ENCODE results near the gene PPARG.

- TF ChIP-seq EZH2 (IDR thresholded peaks at IDR 0.05; ENCODE audit: insufficient read depth, poor library complexity, severe bottlenecking) (no peak), EZH2phosphoT487 (IDR thresholded peaks at IDR 0.05; ENCODE audit: insufficient read depth, low read depth) (no peak)
Measured at GRCh38 chr3:12340506-12340905, 51.6 kb downstream of the PPARG start.
